ENCODE results near the gene CHRDL1.
"Not testable (repeated sequence)": the region's sequence is repeated elsewhere in the genome, so short reads cannot be mapped to it uniquely, and the experiment has no call there.

CHRDL1 gene

GRCh38 chrX:110795645-110796406 is at the start of gene CHRDL1:
Gene CHRDL1 (minus strand): TSS chrX:110795817. CDS start chrX:110792181, 3,636 bp downstream.
- DNase-seq (ENCODE audit: low read depth), result no peak

GRCh38 chrX:110836982-110837381 is 41.4 kb upstream of the CHRDL1 start:
- no peak for DNase-seq (ENCODE audit: low read depth)

GRCh38 chrX:110836451-110836850 is 40.8 kb upstream of the CHRDL1 start:
- no peak for DNase-seq (ENCODE audit: low read depth)

GRCh38 chrX:110836001-110836400 is 40.4 kb upstream of the CHRDL1 start:
- DNase-seq (ENCODE audit: low read depth), result no peak

- no peak for DNase-seq (ENCODE audit: low read depth)
Measured at GRCh38 chrX:110825972-110826371, 30.4 kb upstream of the CHRDL1 start.

- DNase-seq (ENCODE audit: low read depth), result not testable (repeated sequence)
Measured at GRCh38 chrX:110816543-110816942, 20.9 kb upstream of the CHRDL1 start.

GRCh38 chrX:110806145-110806544 is 10.5 kb upstream of the CHRDL1 start:
- no peak for DNase-seq (ENCODE audit: low read depth)

GRCh38 chrX:110805303-110805702 is 9.7 kb upstream of the CHRDL1 start:
- no peak for DNase-seq (ENCODE audit: low read depth)

- DNase-seq (ENCODE audit: low read depth), result no peak
Measured at GRCh38 chrX:110804446-110804845, 8.8 kb upstream of the CHRDL1 start.

GRCh38 chrX:110803506-110803905 is 7.9 kb upstream of the CHRDL1 start:
- no peak for DNase-seq (ENCODE audit: low read depth)

- no peak for DNase-seq (ENCODE audit: low read depth)
Measured at GRCh38 chrX:110796407-110796697, 735 bp upstream of the CHRDL1 start.

GRCh38 chrX:110794601-110795000 is 1.0 kb downstream of the CHRDL1 start:
- no peak for DNase-seq (ENCODE audit: low read depth)

- no peak for DNase-seq (ENCODE audit: low read depth)
Measured at GRCh38 chrX:110791071-110791470, 4.5 kb downstream of the CHRDL1 start.

- DNase-seq (ENCODE audit: low read depth), result no peak
Measured at GRCh38 chrX:110786486-110786885, 9.1 kb downstream of the CHRDL1 start.

GRCh38 chrX:110759785-110760184 is 35.8 kb downstream of the CHRDL1 start:
- DNase-seq (ENCODE audit: low read depth), result no peak

- no peak for DNase-seq (ENCODE audit: low read depth)
Measured at GRCh38 chrX:110758781-110759422, 36.7 kb downstream of the CHRDL1 start.

- no peak for DNase-seq (ENCODE audit: low read depth)
Measured at GRCh38 chrX:110755611-110756010, 40.0 kb downstream of the CHRDL1 start.

GRCh38 chrX:110755061-110755460 is 40.6 kb downstream of the CHRDL1 start:
- no peak for DNase-seq (ENCODE audit: low read depth)

GRCh38 chrX:110750526-110751189 is 45.0 kb downstream of the CHRDL1 start:
- no peak for DNase-seq (ENCODE audit: low read depth)

- no peak for DNase-seq (ENCODE audit: low read depth)
Measured at GRCh38 chrX:110748256-110748806, 47.3 kb downstream of the CHRDL1 start.

GRCh38 chrX:110746014-110746413 is 49.6 kb downstream of the CHRDL1 start:
- DNase-seq (ENCODE audit: low read depth), result no peak

GRCh38 chrX:110745288-110745687 is 50.3 kb downstream of the CHRDL1 start:
- no peak for DNase-seq (ENCODE audit: low read depth)
